Measurements from ENCODE around the gene DCAF5. TPM values are rescaled to one million over a fixed set of nuclear protein-coding genes. Genes with fewer than 3 reads are reported as not detected.
"Not testable (repeated sequence)": the region's sequence is repeated elsewhere in the genome, so short reads cannot be mapped to it uniquely, and the experiment has no call there.

DCAF5 gene
- total RNA-seq, 1 donor from 2014 or later: 13.8 TPM

DNA sequence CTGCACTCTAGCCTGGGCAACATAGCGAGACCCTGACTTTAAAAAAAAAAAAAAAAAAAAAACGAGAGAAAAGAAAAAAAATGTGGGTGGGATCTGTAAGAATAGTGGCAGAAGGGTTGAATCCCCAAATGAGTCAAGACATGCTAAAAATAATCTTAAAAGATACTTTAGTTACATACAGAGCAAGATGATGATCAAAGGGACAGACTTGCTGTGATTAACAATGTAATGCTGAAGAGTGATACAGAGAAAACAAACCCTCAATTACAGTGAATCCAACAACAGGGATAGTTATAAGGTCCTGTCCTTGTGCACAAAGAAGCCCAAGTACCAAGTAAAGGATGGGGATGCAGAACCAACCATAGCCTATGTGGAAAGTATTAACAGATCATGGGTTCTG, 80.3 kb downstream of the DCAF5 start:
- no peak for DNase-seq (ENCODE audit: low read depth, low spot score)

DNA sequence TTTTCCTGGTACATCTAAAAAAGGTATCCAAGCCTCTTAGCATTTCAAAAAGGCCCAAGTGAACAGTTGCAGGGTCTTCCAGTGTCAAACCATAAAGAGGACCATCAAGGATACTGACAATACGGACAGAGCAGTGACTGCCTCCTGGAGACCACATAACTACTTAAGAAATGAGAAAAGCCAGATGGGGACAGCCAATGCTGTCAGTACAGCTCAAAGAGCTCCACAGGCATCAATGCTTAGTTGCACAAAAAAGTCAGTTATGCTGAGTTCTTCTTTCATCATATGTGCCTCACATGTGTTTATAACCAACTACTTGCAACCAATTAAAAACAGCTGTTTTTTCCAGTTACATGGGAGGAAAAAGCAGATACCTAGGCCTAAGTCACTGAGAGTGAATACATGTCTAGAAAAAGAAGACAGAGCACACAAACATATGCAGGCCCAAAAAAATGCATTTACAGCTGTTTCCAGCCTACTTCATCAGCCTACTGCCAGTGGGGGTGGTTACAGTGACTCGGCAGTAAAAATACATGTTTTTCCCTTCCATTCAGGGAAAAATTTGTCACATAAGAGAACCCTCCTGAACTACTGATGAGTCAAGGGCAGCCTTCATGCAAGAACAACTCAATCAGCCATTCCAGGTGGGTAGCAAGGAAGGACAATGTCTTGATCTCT, 84.0 kb downstream of the DCAF5 start:
- no peak for DNase-seq (ENCODE audit: low read depth, low spot score)

DNA sequence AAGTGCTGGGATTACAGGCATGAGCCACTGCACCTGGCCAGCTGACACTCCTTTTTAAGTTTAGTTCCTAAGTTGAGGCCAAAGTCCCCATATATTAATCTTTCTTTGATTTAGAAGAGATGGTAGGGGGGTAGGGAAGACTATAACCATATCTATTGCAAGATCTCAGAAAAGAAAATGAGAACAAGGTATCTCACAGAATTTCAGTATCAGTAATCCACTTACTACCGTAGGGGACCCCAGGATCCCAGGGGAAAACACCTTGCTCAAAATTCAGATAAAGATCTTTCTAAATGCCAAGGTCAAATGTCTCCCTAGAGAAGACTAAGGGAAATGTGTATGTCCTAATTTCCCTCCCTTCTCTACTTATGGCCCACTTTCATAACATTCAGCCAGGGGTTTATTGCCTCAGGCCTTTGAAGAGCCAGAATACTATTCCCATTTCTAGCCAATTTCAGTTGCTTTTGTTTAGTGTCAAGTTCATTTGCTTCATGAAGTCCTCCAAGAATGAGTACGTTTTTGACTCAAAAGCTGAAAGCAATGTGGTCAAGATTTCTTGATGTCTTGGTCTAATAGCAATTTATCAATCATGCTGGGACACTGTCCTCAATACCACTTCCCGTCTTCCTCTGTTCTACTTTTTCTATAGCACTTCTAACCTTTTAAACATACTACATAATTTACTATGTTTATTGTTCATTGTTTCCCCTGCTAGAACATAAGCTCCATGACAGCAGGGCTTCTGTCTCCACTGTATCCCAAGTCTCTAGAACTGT, 86.3 kb downstream of the DCAF5 start:
- DNase-seq (ENCODE audit: low read depth, low spot score): no peak

- not testable (repeated sequence) for DNase-seq (ENCODE audit: low read depth, low spot score)
These were observed 87.0 kb downstream of the DCAF5 start for GRCh38 chr14:69065934-69066333.

- no peak for DNase-seq (ENCODE audit: low read depth, low spot score)
These were observed 88.3 kb downstream of the DCAF5 start for GRCh38 chr14:69064596-69064995.

DNA sequence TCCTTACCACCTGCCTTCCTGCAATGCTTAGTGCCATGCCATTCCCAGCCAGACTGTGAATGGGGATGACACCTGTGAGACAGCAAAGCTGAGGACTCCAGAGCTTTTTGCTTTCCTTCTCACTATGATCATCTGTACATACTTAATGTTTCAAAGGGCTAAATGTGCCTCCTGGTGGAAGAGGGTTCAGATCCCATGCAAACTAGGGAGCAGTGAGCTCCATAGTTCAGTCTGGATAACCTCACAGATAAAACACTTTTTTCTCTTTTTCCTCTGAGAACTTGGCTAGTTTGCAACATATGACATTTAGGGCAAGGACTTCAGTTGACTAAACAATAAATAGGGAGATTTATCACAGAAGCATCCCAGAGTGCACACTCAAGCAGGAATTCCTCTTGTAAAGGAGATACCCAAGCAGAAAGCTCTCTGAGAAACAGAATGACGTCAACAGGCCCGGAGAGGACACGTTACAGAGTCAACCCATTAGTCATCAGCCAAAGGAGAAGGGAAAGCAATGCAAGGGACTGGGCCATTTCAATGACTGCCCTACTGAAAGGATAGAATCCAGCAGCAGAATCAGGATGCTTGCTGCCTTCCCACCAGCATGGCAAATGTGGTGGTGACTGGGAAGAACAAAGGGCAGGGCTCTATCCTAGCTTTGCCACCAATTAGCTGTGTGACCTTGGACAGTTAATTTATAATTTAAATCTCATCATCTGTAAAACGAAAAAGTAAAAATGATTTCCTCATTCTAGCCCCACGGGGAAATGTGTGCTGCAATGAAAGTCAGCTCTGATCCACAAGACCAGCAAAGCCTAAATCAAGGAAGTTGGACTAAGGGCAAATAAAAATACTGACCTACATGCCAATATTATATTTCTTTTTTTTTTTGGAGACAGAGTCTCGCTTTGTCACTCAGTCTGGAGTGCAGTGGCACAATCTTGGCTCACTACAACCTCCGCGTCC, 93.0 kb downstream of the DCAF5 start:
- no peak for DNase-seq (ENCODE audit: low read depth, low spot score)

GRCh38 chr14:69055999-69056788, 96.7 kb downstream of the DCAF5 start:
- no peak for DNase-seq (ENCODE audit: low read depth, low spot score)

DNA sequence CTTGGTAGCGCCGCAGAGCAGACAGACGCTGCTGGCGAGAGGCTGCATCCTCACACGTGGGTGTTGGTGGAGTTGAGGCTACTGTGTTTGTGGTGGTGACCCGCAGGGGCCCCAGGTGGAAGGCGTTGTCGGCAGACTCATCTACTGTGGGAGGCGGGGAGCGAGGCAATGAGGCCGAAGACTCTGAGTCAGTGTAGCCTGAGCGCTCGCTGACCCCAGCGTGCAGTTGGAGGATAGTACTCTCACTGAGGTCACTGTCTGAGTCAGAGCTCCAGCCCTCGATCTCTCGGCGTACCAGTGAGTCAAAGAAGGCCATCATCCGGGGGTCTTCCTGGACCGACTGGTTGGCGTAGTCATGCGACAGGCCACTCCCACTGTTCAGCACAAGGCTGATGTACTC, 97.8 kb downstream of the DCAF5 start:
- DNase-seq (ENCODE audit: low read depth, low spot score): peak; percentile 84

DNA sequence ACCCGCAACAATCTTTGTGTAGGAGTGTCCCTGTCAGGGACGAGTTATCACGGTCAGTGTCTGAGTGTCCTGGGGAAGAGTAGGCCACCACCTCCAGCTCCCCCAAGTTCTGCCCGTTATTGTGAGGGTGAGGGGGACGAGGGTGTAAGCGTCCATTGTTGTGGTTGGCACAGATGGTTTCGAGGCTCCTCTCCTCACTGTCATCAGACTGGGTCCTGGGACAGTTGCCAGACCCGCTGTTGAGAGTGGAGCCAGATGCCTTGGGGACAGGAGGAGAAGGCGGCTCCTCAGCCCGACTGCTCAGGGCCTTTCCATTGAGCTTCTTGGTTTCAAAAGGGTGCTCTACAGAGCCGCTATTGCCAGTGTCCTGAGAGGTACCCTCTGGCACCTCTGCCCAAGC, 98.9 kb downstream of the DCAF5 start:
- no peak for DNase-seq (ENCODE audit: low read depth, low spot score)

- DNase-seq (ENCODE audit: low read depth, low spot score): peak; percentile 87
These were observed 100.7 kb downstream of the DCAF5 start for GRCh38 chr14:69052181-69052601.

- no peak for DNase-seq (ENCODE audit: low read depth, low spot score)
These were observed 102.4 kb downstream of the DCAF5 start for GRCh38 chr14:69050240-69051184.

- peak; percentile 82 for DNase-seq (ENCODE audit: low read depth, low spot score)
These were observed 103.2 kb downstream of the DCAF5 start for GRCh38 chr14:69049675-69050074.

GRCh38 chr14:69048456-69048855, 104.5 kb downstream of the DCAF5 start:
- no peak for DNase-seq (ENCODE audit: low read depth, low spot score)

GRCh38 chr14:69047255-69047654, 105.7 kb downstream of the DCAF5 start:
- no peak for DNase-seq (ENCODE audit: low read depth, low spot score)

GRCh38 chr14:69046476-69046860, 106.5 kb downstream of the DCAF5 start:
- peak; percentile 84 for DNase-seq (ENCODE audit: low read depth, low spot score)

- no peak for DNase-seq (ENCODE audit: low read depth, low spot score)
These were observed 107.0 kb downstream of the DCAF5 start for GRCh38 chr14:69045857-69046475.

DNA sequence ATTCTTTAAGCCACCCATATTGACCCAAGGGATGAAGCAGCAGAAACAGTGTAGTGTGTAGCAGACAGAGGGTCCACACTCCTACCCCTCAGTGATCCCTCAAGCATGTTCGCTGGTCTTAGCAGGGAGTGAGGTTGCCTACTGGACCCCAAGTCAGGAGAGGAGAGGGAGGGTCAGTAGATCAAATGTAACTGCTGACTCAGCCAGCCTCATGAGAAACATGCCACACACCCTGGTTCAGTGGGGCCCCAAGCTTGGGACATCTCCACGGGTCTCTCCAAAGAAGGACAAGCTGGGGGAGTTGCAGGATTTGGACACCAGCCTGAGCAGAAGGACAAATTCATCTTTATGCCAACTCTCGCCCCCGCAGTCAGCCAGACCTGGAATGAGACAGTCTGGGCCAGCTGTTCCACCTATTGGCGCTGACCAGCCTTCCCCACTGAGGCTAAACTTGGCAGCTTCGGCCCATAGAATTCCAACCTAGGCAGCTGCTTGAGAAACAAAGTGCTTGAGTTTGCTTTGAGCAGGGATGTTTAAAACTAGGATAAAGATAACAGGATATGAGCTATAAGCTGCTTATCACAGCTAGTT, 107.9 kb downstream of the DCAF5 start:
- no peak for DNase-seq (ENCODE audit: low read depth, low spot score)

DNA sequence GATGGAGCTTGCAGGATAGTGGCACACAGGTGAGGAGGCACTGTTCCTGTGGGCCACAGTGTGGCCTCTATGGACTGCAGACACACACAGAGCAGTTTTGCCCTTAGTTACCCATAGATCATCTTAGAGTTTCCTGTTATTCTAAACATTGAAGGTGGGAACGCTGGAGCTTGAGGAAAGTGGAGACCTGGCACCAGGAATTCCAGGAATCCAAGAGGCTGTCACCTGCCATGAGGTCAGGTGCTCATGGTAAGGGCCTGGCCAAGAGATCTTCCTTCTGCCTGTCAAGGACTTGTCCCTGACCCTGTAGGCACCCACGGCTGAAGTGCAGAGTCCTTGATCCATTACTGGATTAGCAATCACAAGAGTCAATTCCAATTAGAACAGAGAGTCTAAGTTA, 108.6 kb downstream of the DCAF5 start:
- no peak for DNase-seq (ENCODE audit: low read depth, low spot score)

Measured in pulmonary artery endothelial cell (primary cell).